IMR-90 (cell line): ENCODE results near the gene LRP1B. TPM values are rescaled to one million over a fixed set of nuclear protein-coding genes. Genes with fewer than 3 reads are reported as not detected.

Source experiments
- ATAC-seq: fragments of 200-7000 bp; cut with Tn5 transposase; 2 replicates; pipeline ENCODE4 v1.9.1; 2020; ENCODE audit warnings: low read depth, mild to moderate bottlenecking, moderate library complexity
- BruUV-seq: library from RNA; stranded (reverse); fragments of 400-500 nt; replicated peaks from 2 replicates; lab custom pipeline; 2021; lab: Mats Ljungman, UMichigan
- CTCF ChIA-PET: fragments of 300-600 bp; formaldehyde crosslinking; extraction: SDS; loops from one replicate; lab custom pipeline; 2021; ENCODE audit warnings: antibody characterized with exemption; lab: Yijun Ruan, JAX
- POLR2A ChIA-PET: fragments of 300-600 bp; sonication (Branson Sonifier 250); formaldehyde crosslinking; loops from one replicate; lab custom pipeline; 2022; ENCODE audit warnings: antibody characterized with exemption; ENCODE audit not compliant: unreplicated experiment; lab: Charles Lee
- DNase-seq: peaks from one replicate; pipeline ENCODE4 v3.0.0; 2013
- H2AFZ ChIP-seq: replicated peaks from 2 replicates; pipeline ENCODE3; 2013; ENCODE audit warnings: low read length, mild to moderate bottlenecking; ENCODE audit not compliant: poor library complexity
- H2AK5ac ChIP-seq: 2 replicates; pipeline ENCODE4 v1.6.1; 2013; ENCODE audit warnings: low read depth, low read length, inconsistent platforms
- H2AK9ac ChIP-seq: replicated peaks from 2 replicates; pipeline ENCODE3; 2013; ENCODE audit warnings: mild to moderate bottlenecking, low read depth, low read length, moderate library complexity; ENCODE audit not compliant: poor library complexity
- H2BK120ac ChIP-seq: 2 replicates; pipeline ENCODE4 v1.6.1; 2013; ENCODE audit warnings: low read depth, low read length, inconsistent platforms
- H2BK15ac ChIP-seq: 3 replicates; pipeline ENCODE4 v1.6.1; 2013; ENCODE audit warnings: low read depth, low read length, inconsistent platforms
- H2BK20ac ChIP-seq: 2 replicates; pipeline ENCODE4 v1.6.1; 2013; ENCODE audit warnings: low read depth, mild to moderate bottlenecking, inconsistent platforms, low read length, moderate library complexity
- H2BK5ac ChIP-seq: 2 replicates; pipeline ENCODE4 v1.6.1; 2013; ENCODE audit warnings: mild to moderate bottlenecking, low read depth, low read length, inconsistent platforms; ENCODE audit not compliant: poor library complexity, severe bottlenecking
- H3K14ac ChIP-seq: replicated peaks from 2 replicates; pipeline ENCODE4 v1.6.1; 2013; ENCODE audit warnings: low read depth, low read length, inconsistent platforms
- H3K18ac ChIP-seq: 2 replicates; pipeline ENCODE4 v1.6.1; 2013; ENCODE audit warnings: low read depth, low read length, control low read depth
- H3K23ac ChIP-seq: 2 replicates; pipeline ENCODE4 v1.6.1; 2013; ENCODE audit warnings: low read depth, low read length, inconsistent platforms
- H3K27ac ChIP-seq: 2 replicates; pipeline ENCODE4 v1.5.1; 2013; ENCODE audit warnings: mild to moderate bottlenecking, control low read depth, low read length; ENCODE audit not compliant: insufficient read depth
- H3K27me3 ChIP-seq: 2 replicates; pipeline ENCODE4 v1.6.1; 2013; ENCODE audit warnings: low read length; ENCODE audit not compliant: control insufficient read depth, insufficient read depth
- H3K36me3 ChIP-seq: 2 replicates; pipeline ENCODE4 v1.6.1; 2013; ENCODE audit warnings: low read length, mixed read lengths; ENCODE audit not compliant: control insufficient read depth, insufficient read depth
- H3K4ac ChIP-seq: 2 replicates; pipeline ENCODE4 v1.6.1; 2013; ENCODE audit warnings: low read depth, low read length, inconsistent platforms
- H3K4me1 ChIP-seq: 2 replicates; pipeline ENCODE4 v1.6.1; 2013; ENCODE audit warnings: low read length, mixed read lengths; ENCODE audit not compliant: control insufficient read depth, insufficient read depth
- H3K4me2 ChIP-seq: 2 replicates; pipeline ENCODE4 v1.6.1; 2013; ENCODE audit warnings: low read depth, mild to moderate bottlenecking, control low read depth, low read length, moderate library complexity
- H3K4me3 ChIP-seq: 2 replicates; pipeline ENCODE4 v1.5.1; 2013; ENCODE audit warnings: low read depth, mild to moderate bottlenecking, control low read depth, low read length, moderate library complexity; ENCODE audit not compliant: insufficient read depth
- H3K56ac ChIP-seq: 2 replicates; pipeline ENCODE4 v1.6.1; 2013; ENCODE audit warnings: low read length, inconsistent platforms; ENCODE audit not compliant: insufficient read depth; ENCODE audit errors: extremely low read depth
- H3K79me1 ChIP-seq, 2 experiments: 2 replicates each; pipeline ENCODE4 v1.6.1; 2013; ENCODE audit warnings: low read length in 2 of 2, inconsistent platforms in 1 of 2, low read depth in 1 of 2
- H3K9ac ChIP-seq: 2 replicates; pipeline ENCODE4 v1.6.1; 2013; ENCODE audit warnings: low read depth, low read length, control low read depth
- H3K9me1 ChIP-seq: 2 replicates; pipeline ENCODE4 v1.6.1; 2013; ENCODE audit warnings: low read length, inconsistent platforms; ENCODE audit not compliant: insufficient read depth
- H3K9me3 ChIP-seq: 2 replicates; pipeline ENCODE4 v1.6.1; 2013; ENCODE audit warnings: low read length; ENCODE audit not compliant: control insufficient read depth, insufficient read depth
- H4K20me1 ChIP-seq: 2 replicates; pipeline ENCODE4 v1.6.1; 2013; ENCODE audit warnings: low read length, inconsistent platforms; ENCODE audit not compliant: insufficient read depth
- H4K5ac ChIP-seq: 2 replicates; pipeline ENCODE4 v1.6.1; 2013; ENCODE audit warnings: mild to moderate bottlenecking, low read depth, low read length, control low read depth
- H4K8ac ChIP-seq, 2 experiments: 2 replicates each; pipeline ENCODE4 v1.6.1; 2013; ENCODE audit warnings: low read depth in 2 of 2, low read length in 2 of 2, control low read depth in 1 of 2, inconsistent platforms in 1 of 2
- H4K91ac ChIP-seq: 2 replicates; pipeline ENCODE4 v1.6.1; 2013; ENCODE audit warnings: low read depth, low read length, inconsistent platforms; ENCODE audit not compliant: insufficient read depth
- BHLHE40 ChIP-seq: fragments of 150-350 bp; IDR thresholded peaks from 2 replicates; pipeline ENCODE4 v1.6.1; 2016; ENCODE audit warnings: mild to moderate bottlenecking, low read depth, low read length
- CEBPB ChIP-seq: IDR thresholded peaks from 2 replicates; pipeline ENCODE4 v1.6.1; 2012; ENCODE audit warnings: low read depth, low read length, improper control_type of control experiment
- CHD1 ChIP-seq: IDR thresholded peaks from 2 replicates; pipeline ENCODE4 v1.6.1; 2012; ENCODE audit warnings: low read depth, low read length, improper control_type of control experiment
- CTCF ChIP-seq: conservative IDR thresholded peaks from 2 replicates; pipeline ENCODE4 v1.5.1; 2012; ENCODE audit warnings: mild to moderate bottlenecking, low read depth, low read length, improper control_type of control experiment
- ELK1 ChIP-seq: fragments of 150-350 bp; IDR thresholded peaks from 2 replicates; pipeline ENCODE4 v1.6.1; 2016; ENCODE audit warnings: low read depth, mild to moderate bottlenecking, low read length, moderate library complexity, borderline replicate concordance
- FOS ChIP-seq: fragments of 150-350 bp; IDR thresholded peaks from 2 replicates; pipeline ENCODE4 v1.6.1; 2016; ENCODE audit warnings: low read depth, low read length
- MAFK ChIP-seq: IDR thresholded peaks from 2 replicates; pipeline ENCODE4 v1.6.1; 2012; ENCODE audit warnings: low read depth, low read length, improper control_type of control experiment
- MAZ ChIP-seq: IDR thresholded peaks from 2 replicates; pipeline ENCODE4 v1.6.1; 2012; ENCODE audit warnings: low read depth, mild to moderate bottlenecking, low read length, improper control_type of control experiment, moderate library complexity, borderline replicate concordance
- MXI1 ChIP-seq: IDR thresholded peaks from 2 replicates; pipeline ENCODE4 v1.6.1; 2012; ENCODE audit warnings: low read depth, mild to moderate bottlenecking, low read length, moderate library complexity, borderline replicate concordance
- POLR2A ChIP-seq: IDR thresholded peaks from 2 replicates; pipeline ENCODE4 v1.6.1; 2012; ENCODE audit warnings: mild to moderate bottlenecking, low read depth, low read length
- RAD21 ChIP-seq: IDR thresholded peaks from 2 replicates; pipeline ENCODE4 v1.6.1; 2012; ENCODE audit warnings: low read length, improper control_type of control experiment
- RCOR1 ChIP-seq: IDR thresholded peaks from 2 replicates; pipeline ENCODE4 v1.6.1; 2012; ENCODE audit warnings: mild to moderate bottlenecking, low read length, improper control_type of control experiment; ENCODE audit not compliant: insufficient replicate concordance
- RFX5 ChIP-seq: IDR thresholded peaks from 2 replicates; pipeline ENCODE4 v1.8.0; 2012; ENCODE audit warnings: low read depth, mild to moderate bottlenecking, low read length, moderate library complexity
- SMC3 ChIP-seq: fragments of 150-350 bp; IDR thresholded peaks from 2 replicates; pipeline ENCODE4 v1.6.1; 2016; ENCODE audit warnings: low read depth, mild to moderate bottlenecking, antibody characterized with exemption, low read length, moderate library complexity
- WGBS, 2 experiments: methylation state at CpG; one replicate each; pipeline versions ENCODE4 v1.1.5 to v1.1.7; 2013; ENCODE audit warnings: missing lambda C conversion rate in 2 of 2; ENCODE audit not compliant: insufficient read length in 1 of 2; ENCODE audit errors: extremely low coverage in 2 of 2; 5-methylcytosine and 5-hydroxymethylcytosine counted together
- dilution Hi-C: fragments of 300-500 bp; cut with HindIII; formaldehyde crosslinking; loops from one replicate; pipeline ENCODE4 v1.14.3; 2018; ENCODE audit warnings: low sequenced_read_pairs; ENCODE audit not compliant: unreplicated experiment
- in situ Hi-C: fragments of 300-500 bp; cut with MboI; formaldehyde crosslinking; loops from 3 replicates; pipeline ENCODE4 v1.14.3; 2019; ENCODE audit warnings: low sequenced_read_pairs, inconsistent platforms, mixed read lengths
- intact Hi-C: fragments of 100-400 bp; cut with micrococcal nuclease; formaldehyde crosslinking; loops from 2 replicates; pipeline ENCODE4 v1.10.0; 2022
- polyA plus RNA-seq, 3 experiments: library from polyadenylated mRNA; depleted of rRNA; stranded (reverse); fragments of >200 nt; gene quantifications; 2 replicates each; pipeline ENCODE4 v1.2.3, GENCODE V29; 2012; ENCODE audit warnings: low replicate concordance in 1 of 3
- total RNA-seq: library from RNA; depleted of rRNA; stranded (reverse); fragments of >200 nt; gene quantifications from 2 replicates; pipeline ENCODE4 v1.2.3, GENCODE V29; 2012

Gene LRP1B
- total and polyA plus RNA-seq, 2 of the 4 experiments (the other 2 are of a cell fraction), result under 0.01 to 0.02 TPM

- H3K4me3 ChIP-seq, result no peak overlapping the region
- H3K4ac ChIP-seq, result no peak overlapping the region
- H2BK5ac ChIP-seq, result no peak overlapping the region
- no peak overlapping the region for H2AK9ac ChIP-seq
- no peak overlapping the region for H2AK5ac ChIP-seq
- POLR2A ChIA-PET, result no interaction called here
- H2BK15ac ChIP-seq, result no peak overlapping the region
- no peaks in the 10 kb centered on the region for H3K27me3 ChIP-seq
- H2BK120ac ChIP-seq, result no peak overlapping the region
- no peak overlapping the region for H4K8ac ChIP-seq
- no peaks in the 10 kb centered on the region for H3K36me3 ChIP-seq
- H3K56ac ChIP-seq, result no peak overlapping the region
- H4K5ac ChIP-seq, result no peak overlapping the region
- no peak overlapping the region for H3K27ac ChIP-seq
- no CpG with 5 or more reads among the region's 3 CpGs for WGBS, 2 experiments
- intact Hi-C loops (no loop called here), dilution Hi-C loops (no loop called here), in situ Hi-C loops (no loop called here)
- no peak overlapping the region for H3K23ac ChIP-seq
- no peak overlapping the region for H4K91ac ChIP-seq
- ATAC-seq (no peak), DNase-seq (no peak)
- H3K9ac ChIP-seq, result no peak overlapping the region
- no peak overlapping the region for H3K4me2 ChIP-seq
- no peak overlapping the region for H2BK20ac ChIP-seq
- H3K14ac ChIP-seq, result no peak overlapping the region
- H3K79me1 ChIP-seq, result no peaks in the 10 kb centered on the region
- no peak overlapping the region for H2AFZ ChIP-seq
- no peaks in the 10 kb centered on the region for H3K9me1 ChIP-seq
- H3K18ac ChIP-seq, result peak overlapping the region; percentile 26; the same call in 1 of the 2 replicates
- H3K9me3 ChIP-seq, result no peaks in the 10 kb centered on the region
- CTCF ChIA-PET, result no interaction called here
- H4K20me1 ChIP-seq, result no peaks in the 10 kb centered on the region
- TF ChIP-seq MAFK (no peak), RFX5 (no peak), CHD1 (no peak), CEBPB (no peak), FOS (no peak), MXI1 (no peak), CTCF (no peak), RCOR1 (no peak), ELK1 (no peak), SMC3 (no peak), MAZ (no peak), BHLHE40 (no peak), POLR2A (no peak), RAD21 (no peak)
- no peaks in the 10 kb centered on the region for H3K4me1 ChIP-seq
- BruUV-seq, result no TSS peak
These were observed 814.2 kb downstream of the LRP1B start for GRCh38 chr2:141316606-141317005.
